Pulmonary artery endothelial cell (primary cell): ENCODE results near the gene TMEM132D. TPM values are rescaled to one million over a fixed set of nuclear protein-coding genes. Genes with fewer than 3 reads are reported as not detected.
"Not testable (repeated sequence)": the region's sequence is repeated elsewhere in the genome, so short reads cannot be mapped to it uniquely, and the experiment has no call there.

ENCODE experiments used
- DNase-seq: peaks from one replicate; pipeline ENCODE4 v3.0.0-alpha.2; 2011; ENCODE audit warnings: low read depth, low spot score
- total RNA-seq: library from RNA; depleted of rRNA; stranded (reverse); fragments of >200 nt; gene quantifications from 2 replicates; pipeline ENCODE4 v1.2.3, GENCODE V29; 2014

Gene TMEM132D
- total RNA-seq, result not detected in 2 replicates

- DNase-seq, result no peak
These were observed at the start of gene TMEM132D for GRCh38 chr12:129903956-129904829. Gene TMEM132D, minus strand, starts transcription at chr12:129904025.

- DNase-seq, result no peak
These were observed 45.8 kb upstream of the TMEM132D start for GRCh38 chr12:129949651-129950050.

GRCh38 chr12:129941618-129942017, 37.8 kb upstream of the TMEM132D start:
- DNase-seq, result no peak

- DNase-seq, result no peak
These were observed 34.3 kb upstream of the TMEM132D start for GRCh38 chr12:129938089-129938488.

- no peak for DNase-seq
These were observed 33.6 kb upstream of the TMEM132D start for GRCh38 chr12:129937426-129937825.

- DNase-seq, result no peak
These were observed 24.8 kb upstream of the TMEM132D start for GRCh38 chr12:129928643-129929042.

- DNase-seq, result no peak
These were observed 23.6 kb upstream of the TMEM132D start for GRCh38 chr12:129927316-129927900.

- no peak for DNase-seq
These were observed 7.7 kb upstream of the TMEM132D start for GRCh38 chr12:129911428-129912049.

GRCh38 chr12:129909051-129910020, 5.5 kb upstream of the TMEM132D start:
- no peak for DNase-seq

- no peak for DNase-seq
These were observed 506 bp downstream of the TMEM132D start for GRCh38 chr12:129903092-129903945.

- no peak for DNase-seq
These were observed 1.3 kb downstream of the TMEM132D start for GRCh38 chr12:129902371-129903091.

- DNase-seq, result no peak
These were observed 2.6 kb downstream of the TMEM132D start for GRCh38 chr12:129901254-129901653.

- DNase-seq, result no peak
These were observed 3.5 kb downstream of the TMEM132D start for GRCh38 chr12:129900306-129900705.

- not testable (repeated sequence) for DNase-seq
These were observed 4.8 kb downstream of the TMEM132D start for GRCh38 chr12:129899045-129899444.

- DNase-seq, result no peak
These were observed 10.1 kb downstream of the TMEM132D start for GRCh38 chr12:129893691-129894090.

- DNase-seq, result no peak
These were observed 16.7 kb downstream of the TMEM132D start for GRCh38 chr12:129887101-129887500.

GRCh38 chr12:129886541-129886940, 17.3 kb downstream of the TMEM132D start:
- DNase-seq, result no peak

- DNase-seq, result no peak
These were observed 18.5 kb downstream of the TMEM132D start for GRCh38 chr12:129885287-129885686.

GRCh38 chr12:129877411-129877810, 26.4 kb downstream of the TMEM132D start:
- DNase-seq, result no peak

GRCh38 chr12:129873833-129874208, 30.0 kb downstream of the TMEM132D start:
- DNase-seq, result no peak
